BJ (cell line): ENCODE results near the gene ANP32B. TPM values are rescaled to one million over a fixed set of nuclear protein-coding genes. Genes with fewer than 3 reads are reported as not detected.

Experiments used
- CTCF ChIA-PET: fragments of 350-600 bp; formaldehyde crosslinking; extraction: SDS; loops from one replicate; lab custom pipeline; 2021; ENCODE audit warnings: antibody characterized with exemption, inconsistent platforms; lab: Yijun Ruan, JAX
- POLR2A ChIA-PET: fragments of 300-600 bp; sonication (Branson Sonifier 250); formaldehyde crosslinking; extraction: SDS; loops from one replicate; lab custom pipeline; 2021; ENCODE audit warnings: antibody characterized with exemption; lab: Charles Lee
- DNase-seq: peaks from one replicate; pipeline ENCODE4 v3.0.0-alpha.2; 2011; ENCODE audit warnings: low read depth
- H3K27me3 ChIP-seq: 2 replicates; pipeline ENCODE4 v1.6.0; 2011; ENCODE audit warnings: low read length; ENCODE audit not compliant: control insufficient read depth, insufficient read depth
- H3K36me3 ChIP-seq: 2 replicates; pipeline ENCODE4 v1.5.1; 2011; ENCODE audit warnings: low read length; ENCODE audit not compliant: control insufficient read depth, insufficient read depth
- H3K4me3 ChIP-seq: 2 replicates; pipeline ENCODE4 v1.5.1; 2011; ENCODE audit warnings: low read depth, mild to moderate bottlenecking, control low read depth, low read length
- CTCF ChIP-seq: IDR thresholded peaks from 2 replicates; pipeline ENCODE4 v1.5.1; 2011; ENCODE audit warnings: low read depth, mild to moderate bottlenecking, control low read depth, inconsistent platforms, low read length, moderate library complexity; ENCODE audit not compliant: insufficient read depth
- polyA plus RNA-seq: library from polyadenylated mRNA; depleted of rRNA; stranded (reverse); fragments of >200 nt; gene quantifications from 2 replicates; pipeline ENCODE4 v1.2.3, GENCODE V29; 2011

ANP32B gene
- polyA plus RNA-seq, 1 experiment: 18.3 TPM

GRCh38 chr9:98031935-98032334, 48.8 kb downstream of the ANP32B start:
- CTCF ChIA-PET: interaction anchor here (1.3 kb wide), 1 partner anchor 11 kb away, joined by 6 read pairs; no protein-coding TSS in a partner anchor

GRCh38 chr9:98034593-98035546, 51.7 kb downstream of the ANP32B start:
- H3K4me3 ChIP-seq: no peak overlapping the region

More at GRCh38 chr9:98031935-98032334, 48.8 kb downstream of the ANP32B start:
- TF ChIP-seq CTCF: no peak
- POLR2A ChIA-PET: interaction anchor here (1.1 kb wide), 1 partner anchor 26 kb away, joined by 3 read pairs; no protein-coding TSS in a partner anchor
- Histone ChIP-seq H3K27me3 (no peaks in the 10 kb centered on the region), H3K36me3 (no peaks in the 10 kb centered on the region), H3K4me3 (no peak overlapping the region)
- no peak for DNase-seq

GRCh38 chr9:98037357-98037756, 54.2 kb downstream of the ANP32B start:
- DNase-seq: no peak
- no peaks in the 10 kb centered on the region; the same call in 1 of the 2 replicates for H3K27me3 ChIP-seq
- CTCF ChIA-PET: interaction anchor here (0.8 to 1.9 kb wide), 7 partner anchors 9 to 115 kb away, joined by 3 to 5 read pairs (median 3); partner anchors contain the start of gene TRMO

More at GRCh38 chr9:98034593-98035546, 51.7 kb downstream of the ANP32B start:
- ChIA-PET CTCF (interaction anchor here (0.6 to 2.7 kb wide), 22 partner anchors 10 to 113 kb away, joined by 3 to 10 read pairs (median 4); partner anchors contain the start of genes ANP32B and TRMO), POLR2A (no interaction called here)
- Histone ChIP-seq H3K27me3 (no peaks in the 10 kb centered on the region; the same call in 1 of the 2 replicates), H3K36me3 (no peaks in the 10 kb centered on the region)
- peak; percentile 83 for TF ChIP-seq CTCF
- no peak for DNase-seq

GRCh38 chr9:98038958-98039357, 55.8 kb downstream of the ANP32B start:
- Histone ChIP-seq H3K4me3 (no peak overlapping the region), H3K27me3 (no peaks in the 10 kb centered on the region; the same call in 1 of the 2 replicates), H3K36me3 (no peaks in the 10 kb centered on the region)
- CTCF ChIA-PET: interaction anchor here (1.2 kb wide), 1 partner anchor 32 kb away, joined by 3 read pairs; no protein-coding TSS in a partner anchor
- POLR2A ChIA-PET: no interaction called here
- TF ChIP-seq CTCF: no peak
- no peak for DNase-seq

More at GRCh38 chr9:98037357-98037756, 54.2 kb downstream of the ANP32B start:
- POLR2A ChIA-PET: no interaction called here
- no peak overlapping the region for H3K4me3 ChIP-seq
- H3K36me3 ChIP-seq: no peaks in the 10 kb centered on the region
- TF ChIP-seq CTCF: no peak

- H3K27me3 ChIP-seq: no peaks in the 10 kb centered on the region; the same call in 1 of the 2 replicates
- no peak overlapping the region for H3K4me3 ChIP-seq
- no peak for TF ChIP-seq CTCF
- CTCF ChIA-PET: interaction anchor here (1.2 kb wide), 1 partner anchor 33 kb away, joined by 3 read pairs; no protein-coding TSS in a partner anchor
- POLR2A ChIA-PET: no interaction called here
- no peak for DNase-seq
- H3K36me3 ChIP-seq: no peaks in the 10 kb centered on the region
These were observed 56.5 kb downstream of the ANP32B start for GRCh38 chr9:98039607-98040017.
